OCI-LY7 (cell line): ENCODE measurements around the gene PLAAT2. TPM values are rescaled to one million over a fixed set of nuclear protein-coding genes. Genes with fewer than 3 reads are reported as not detected.

ENCODE experiments used
- BruUV-seq: library from RNA; stranded (reverse); fragments of 400-500 nt; replicated peaks from 2 replicates; lab custom pipeline; 2021; lab: Mats Ljungman, UMichigan
- CTCF ChIA-PET: fragments of 300-600 bp; sonication (Branson Sonifier 250); formaldehyde crosslinking; loops from one replicate; lab custom pipeline; 2022; ENCODE audit warnings: antibody characterized with exemption; ENCODE audit not compliant: unreplicated experiment; lab: Charles Lee
- POLR2A ChIA-PET: fragments of 300-600 bp; sonication (Branson Sonifier 250); formaldehyde crosslinking; loops from one replicate; lab custom pipeline; 2022; ENCODE audit warnings: antibody characterized with exemption; lab: Charles Lee
- DNase-seq: peaks from one replicate; pipeline ENCODE4 v3.0.0-alpha.2; 2015; ENCODE audit warnings: low spot score
- H2AFZ ChIP-seq: fragments of 200-600 bp; sonication (generic), shearing (Covaris generic); 2 replicates; pipeline ENCODE4 v1.6.1; 2014; ENCODE audit warnings: mild to moderate bottlenecking, antibody characterized with exemption, low read length, moderate library complexity
- H3K27ac ChIP-seq: fragments of 200-600 bp; sonication (generic); 2 replicates; pipeline ENCODE4 v1.5.1; 2014; ENCODE audit warnings: mixed run types, low read depth, mild to moderate bottlenecking, moderate library complexity, low read length, inconsistent platforms; ENCODE audit not compliant: poor library complexity, severe bottlenecking
- H3K36me3 ChIP-seq: fragments of 200-600 bp; sonication (generic); 2 replicates; pipeline ENCODE4 v1.6.1; 2014; ENCODE audit warnings: mild to moderate bottlenecking, antibody characterized with exemption, low read length, moderate library complexity, mixed read lengths; ENCODE audit not compliant: insufficient read depth
- H3K4me1 ChIP-seq: fragments of 200-600 bp; sonication (generic); 2 replicates; pipeline ENCODE4 v1.5.1; 2014; ENCODE audit warnings: mild to moderate bottlenecking, low read length; ENCODE audit not compliant: insufficient read depth, poor library complexity, severe bottlenecking
- H3K4me2 ChIP-seq: fragments of 200-600 bp; sonication (generic); 2 replicates; pipeline ENCODE4 v1.6.1; 2014; ENCODE audit warnings: mild to moderate bottlenecking, low read length
- H3K4me3 ChIP-seq: fragments of 200-600 bp; sonication (generic); 2 replicates; pipeline ENCODE4 v1.5.1; 2014; ENCODE audit warnings: mild to moderate bottlenecking, low read depth, low read length; ENCODE audit not compliant: poor library complexity, severe bottlenecking
- H3K79me2 ChIP-seq: fragments of 200-600 bp; sonication (generic); 2 replicates; pipeline ENCODE4 v1.6.1; 2016; ENCODE audit warnings: low read depth, mild to moderate bottlenecking, low read length, moderate library complexity, mixed read lengths; ENCODE audit not compliant: insufficient read depth
- H3K9me2 ChIP-seq: fragments of 200-600 bp; sonication (generic); 2 replicates; pipeline ENCODE4 v1.6.1; 2016; ENCODE audit warnings: mild to moderate bottlenecking, low read length, mixed read lengths; ENCODE audit not compliant: insufficient read depth
- H3K9me3 ChIP-seq: fragments of 200-600 bp; sonication (generic); 2 replicates; pipeline ENCODE4 v1.6.1; 2014; ENCODE audit warnings: mild to moderate bottlenecking, mixed run types, low read length, mixed read lengths
- H4K20me1 ChIP-seq: fragments of 200-600 bp; sonication (generic); 2 replicates; pipeline ENCODE4 v1.6.1; 2014; ENCODE audit warnings: mild to moderate bottlenecking, antibody characterized with exemption, low read length, moderate library complexity, mixed read lengths; ENCODE audit not compliant: insufficient read depth
- EZH2phosphoT487 ChIP-seq: fragments of 200-600 bp; sonication (generic); IDR thresholded peaks from 2 replicates; pipeline ENCODE4 v1.6.1; 2018; ENCODE audit warnings: low read depth, borderline replicate concordance, mild to moderate bottlenecking, mixed run types, antibody characterized with exemption, low read length, moderate library complexity, mixed read lengths
- intact Hi-C: fragments of 100-400 bp; cut with micrococcal nuclease; formaldehyde crosslinking; loops from one replicate; pipeline ENCODE4 v1.10.0; 2022; ENCODE audit not compliant: unreplicated experiment
- total RNA-seq, 2 experiments: library from RNA; depleted of rRNA in 1 of 2; stranded (reverse); fragments of >200 nt in 1 of 2; shearing (Covaris generic) in 1 of 2; gene quantifications; 2 replicates each; pipeline ENCODE4 v1.2.3, GENCODE V29; 2014 to 2022
- TF ChIP-seq, protein P1 (sequence below): fragments of 200-600 bp; sonication (generic); conservative IDR thresholded peaks from 2 replicates; pipeline ENCODE4 v1.5.1; 2014; ENCODE audit warnings: mild to moderate bottlenecking, antibody characterized with exemption, low read length, moderate library complexity, mixed read lengths

PLAAT2 gene
- total RNA-seq, 2 experiments from 2014 or later, result not detected

DNA sequence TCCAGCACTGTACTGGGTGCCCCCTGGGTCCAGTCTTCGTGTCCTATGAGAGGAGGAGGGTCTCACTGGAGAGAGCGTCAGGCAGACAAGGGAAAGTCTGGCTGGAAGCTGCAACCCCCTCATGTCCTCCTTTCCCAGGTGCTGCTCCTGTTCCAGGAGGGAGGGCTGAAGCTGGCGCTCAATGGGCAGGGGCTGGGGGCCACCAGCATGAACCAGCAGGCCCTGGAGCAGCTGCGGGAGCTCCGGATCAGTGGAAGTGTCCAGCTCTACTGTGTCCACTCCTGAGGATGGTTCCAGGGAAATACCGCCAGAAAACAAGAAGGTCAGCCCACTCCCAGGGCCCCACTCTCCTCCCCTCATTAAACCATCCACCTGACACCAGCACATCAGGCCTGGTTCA is 47.1 kb downstream of the PLAAT2 start:
- Histone ChIP-seq H2AFZ (no peak overlapping the region), H3K36me3 (no peaks in the 10 kb centered on the region), H4K20me1 (no peaks in the 10 kb centered on the region), H3K4me3 (no peak overlapping the region), H3K4me2 (no peak overlapping the region), H3K9me3 (no peaks in the 10 kb centered on the region), H3K9me2 (no peaks in the 10 kb centered on the region), H3K27ac (no peak overlapping the region), H3K79me2 (no peaks in the 10 kb centered on the region), H3K4me1 (no peaks in the 10 kb centered on the region)
- ChIA-PET CTCF (no interaction called here), POLR2A (no interaction called here)
- BruUV-seq, result no TSS peak
- no peak for DNase-seq
- TF ChIP-seq, protein P1, sequence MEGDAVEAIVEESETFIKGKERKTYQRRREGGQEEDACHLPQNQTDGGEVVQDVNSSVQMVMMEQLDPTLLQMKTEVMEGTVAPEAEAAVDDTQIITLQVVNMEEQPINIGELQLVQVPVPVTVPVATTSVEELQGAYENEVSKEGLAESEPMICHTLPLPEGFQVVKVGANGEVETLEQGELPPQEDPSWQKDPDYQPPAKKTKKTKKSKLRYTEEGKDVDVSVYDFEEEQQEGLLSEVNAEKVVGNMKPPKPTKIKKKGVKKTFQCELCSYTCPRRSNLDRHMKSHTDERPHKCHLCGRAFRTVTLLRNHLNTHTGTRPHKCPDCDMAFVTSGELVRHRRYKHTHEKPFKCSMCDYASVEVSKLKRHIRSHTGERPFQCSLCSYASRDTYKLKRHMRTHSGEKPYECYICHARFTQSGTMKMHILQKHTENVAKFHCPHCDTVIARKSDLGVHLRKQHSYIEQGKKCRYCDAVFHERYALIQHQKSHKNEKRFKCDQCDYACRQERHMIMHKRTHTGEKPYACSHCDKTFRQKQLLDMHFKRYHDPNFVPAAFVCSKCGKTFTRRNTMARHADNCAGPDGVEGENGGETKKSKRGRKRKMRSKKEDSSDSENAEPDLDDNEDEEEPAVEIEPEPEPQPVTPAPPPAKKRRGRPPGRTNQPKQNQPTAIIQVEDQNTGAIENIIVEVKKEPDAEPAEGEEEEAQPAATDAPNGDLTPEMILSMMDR, result no peak
- no peak for TF ChIP-seq EZH2phosphoT487
- intact Hi-C loops, result no loop called here

- ChIA-PET POLR2A (no interaction called here), CTCF (no interaction called here)
- Histone ChIP-seq H3K36me3 (no peaks in the 10 kb centered on the region), H3K27ac (no peak overlapping the region), H3K79me2 (no peaks in the 10 kb centered on the region), H3K4me1 (no peaks in the 10 kb centered on the region), H3K4me3 (no peak overlapping the region), H2AFZ (no peak overlapping the region), H3K9me2 (no peaks in the 10 kb centered on the region), H3K9me3 (no peaks in the 10 kb centered on the region), H4K20me1 (no peaks in the 10 kb centered on the region), H3K4me2 (no peak overlapping the region)
- no peak for TF ChIP-seq EZH2phosphoT487
- TF ChIP-seq, protein P1, result no peak
- no peak for DNase-seq
- intact Hi-C loops, result no loop called here
- BruUV-seq, result no TSS peak
Observed at GRCh38 chr11:63512816-63513215, 50.4 kb downstream of the PLAAT2 start.

DNA sequence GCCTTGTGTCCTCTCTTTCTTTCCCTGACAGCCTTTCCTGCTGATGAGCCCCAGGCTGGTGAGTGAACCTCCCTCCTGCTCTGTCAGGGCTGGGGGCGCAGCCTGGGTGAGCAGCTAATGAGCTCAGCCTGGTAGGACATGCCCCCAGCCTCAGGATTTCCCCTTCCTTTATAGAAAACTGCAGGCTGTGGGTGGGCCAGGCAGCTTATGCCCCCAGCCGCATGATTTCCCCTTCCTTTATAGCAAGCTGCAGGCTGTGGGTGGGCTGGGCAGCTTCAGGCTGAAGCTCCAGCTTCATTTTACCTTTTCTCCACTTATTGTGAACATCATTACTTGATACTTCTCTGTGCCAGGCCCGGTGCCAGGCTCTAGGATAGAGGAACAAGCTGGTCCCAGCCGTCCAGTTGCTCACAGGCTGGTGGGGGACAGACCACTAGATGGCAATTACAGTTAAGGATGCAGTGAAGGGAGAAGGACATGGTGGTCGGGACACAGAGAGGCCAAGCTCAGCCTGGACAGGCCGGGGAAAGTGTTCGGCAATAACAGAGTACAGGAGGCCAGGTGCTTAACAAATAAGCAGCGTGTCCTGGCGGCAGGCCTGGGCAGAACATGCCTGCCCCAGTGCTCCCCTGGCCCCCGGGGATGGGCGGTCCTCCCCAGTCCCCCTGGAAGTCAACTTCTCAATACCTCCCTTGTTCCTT is 52.0 kb downstream of the PLAAT2 start:
- POLR2A ChIA-PET, result no interaction called here

More for the DNA sequence above, 52.0 kb downstream of the PLAAT2 start:
- TF ChIP-seq EZH2phosphoT487, result no peak
- TF ChIP-seq, protein P1, result no peak
- H3K27ac ChIP-seq, result no peak overlapping the region
- H3K4me2 ChIP-seq, result no peak overlapping the region
- intact Hi-C loops, result no loop called here
- H3K36me3 ChIP-seq, result no peaks in the 10 kb centered on the region
- no peak overlapping the region for H2AFZ ChIP-seq
- no TSS peak for BruUV-seq
- no peaks in the 10 kb centered on the region for H3K4me1 ChIP-seq
- no peaks in the 10 kb centered on the region for H4K20me1 ChIP-seq
- H3K9me2 ChIP-seq, result no peaks in the 10 kb centered on the region
- CTCF ChIA-PET, result no interaction called here
- DNase-seq, result no peak
- no peaks in the 10 kb centered on the region for H3K9me3 ChIP-seq
- H3K79me2 ChIP-seq, result no peaks in the 10 kb centered on the region
- H3K4me3 ChIP-seq, result no peak overlapping the region
